Choroid plexus epithelial cell (primary cell): ENCODE results near the gene ZNF19.

Experiments
- DNase-seq: peaks from one replicate; pipeline ENCODE4 v3.0.0-alpha.2; 2010; ENCODE audit warnings: low read depth
- H3K4me3 ChIP-seq: 2 replicates; pipeline ENCODE4 v1.5.1; 2011; ENCODE audit warnings: low read depth, mild to moderate bottlenecking, control low read depth, low read length, moderate library complexity
- CTCF ChIP-seq: conservative IDR thresholded peaks from 2 replicates; pipeline ENCODE4 v1.5.1; 2011; ENCODE audit warnings: low read depth, mild to moderate bottlenecking, control low read depth, inconsistent platforms, low read length, moderate library complexity

Gene ZNF19

GRCh38 chr16:71501547-71501946 is 12.4 kb upstream of the ZNF19 start:
- TF ChIP-seq CTCF = peak; percentile 27
- peak; percentile 4 for DNase-seq
- no peak overlapping the region for H3K4me3 ChIP-seq

- H3K4me3 ChIP-seq = no peak overlapping the region
- no peak for DNase-seq
- no peak for TF ChIP-seq CTCF
These were observed 11.8 kb upstream of the ZNF19 start for GRCh38 chr16:71500964-71501363.

GRCh38 chr16:71499775-71500364 is 10.7 kb upstream of the ZNF19 start:
- peak; percentile 84 for TF ChIP-seq CTCF
- no peak overlapping the region for H3K4me3 ChIP-seq
- DNase-seq = peak; percentile 83

- no peak for DNase-seq
- H3K4me3 ChIP-seq = no peak overlapping the region
- no peak for TF ChIP-seq CTCF
These were observed 8.9 kb upstream of the ZNF19 start for GRCh38 chr16:71498031-71498430.

- no peak overlapping the region for H3K4me3 ChIP-seq
- no peak for TF ChIP-seq CTCF
- DNase-seq = no peak
These were observed 4.1 kb upstream of the ZNF19 start for GRCh38 chr16:71493213-71493612.

- no peak overlapping the region for H3K4me3 ChIP-seq
- no peak for TF ChIP-seq CTCF
- no peak for DNase-seq
These were observed 3.7 kb upstream of the ZNF19 start for GRCh38 chr16:71492786-71493185.

- no peak for DNase-seq
- TF ChIP-seq CTCF = no peak
- H3K4me3 ChIP-seq = no peak overlapping the region
These were observed 1.9 kb upstream of the ZNF19 start for GRCh38 chr16:71491054-71491453.
